Loucy (cell line): ENCODE results near the gene IL36RN.

ENCODE experiments used
- H2AFZ ChIP-seq: fragments of 200-600 bp; sonication (generic); 2 replicates; pipeline ENCODE4 v1.6.0; 2016; ENCODE audit warnings: antibody characterized with exemption, mild to moderate bottlenecking, low read length, moderate library complexity
- H3F3A ChIP-seq: fragments of 200-600 bp; 2 replicates; pipeline ENCODE4 v1.6.0; 2016; ENCODE audit warnings: antibody characterized with exemption, low read depth, mild to moderate bottlenecking
- H3K27me3 ChIP-seq: fragments of 200-600 bp; sonication (generic); 2 replicates; pipeline ENCODE4 v1.6.1; 2014; ENCODE audit warnings: low read length, mild to moderate bottlenecking; ENCODE audit not compliant: insufficient read depth, poor library complexity, severe bottlenecking
- H3K36me3 ChIP-seq: fragments of 200-600 bp; sonication (generic); 2 replicates; pipeline ENCODE4 v1.6.1; 2016; ENCODE audit warnings: low read length; ENCODE audit not compliant: insufficient read depth
- H3K4me1 ChIP-seq: fragments of 200-600 bp; sonication (generic); 2 replicates; pipeline ENCODE4 v1.5.1; 2014; ENCODE audit warnings: low read length, mild to moderate bottlenecking; ENCODE audit not compliant: insufficient read depth, poor library complexity, severe bottlenecking
- H3K4me2 ChIP-seq: fragments of 200-600 bp; sonication (generic); 2 replicates; pipeline ENCODE4 v1.6.0; 2014; ENCODE audit warnings: antibody characterized with exemption, low read length, low read depth, mild to moderate bottlenecking; ENCODE audit not compliant: poor library complexity, severe bottlenecking
- H3K4me3 ChIP-seq: fragments of 200-600 bp; sonication (generic); 2 replicates; pipeline ENCODE4 v1.5.1; 2014; ENCODE audit warnings: low read length, mild to moderate bottlenecking, mixed read lengths; ENCODE audit not compliant: poor library complexity, severe bottlenecking
- H3K79me2 ChIP-seq: fragments of 200-600 bp; sonication (generic); 2 replicates; pipeline ENCODE4 v1.6.1; 2014; ENCODE audit warnings: low read length; ENCODE audit not compliant: insufficient read depth
- H3K9ac ChIP-seq: fragments of 200-600 bp; sonication (generic); 2 replicates; pipeline ENCODE4 v1.6.0; 2014; ENCODE audit warnings: mild to moderate bottlenecking, low read depth, low read length, moderate library complexity; ENCODE audit not compliant: poor library complexity, severe bottlenecking
- H3K9me2 ChIP-seq: fragments of 200-600 bp; sonication (generic); replicated peaks from 2 replicates; pipeline ENCODE4 v1.6.1; 2016; ENCODE audit warnings: low read depth, low read length, mixed read lengths
- H3K9me3 ChIP-seq: fragments of 200-600 bp; sonication (generic); 2 replicates; pipeline ENCODE4 v1.6.1; 2014; ENCODE audit warnings: mild to moderate bottlenecking, antibody characterized with exemption, low read length, low read depth; ENCODE audit not compliant: insufficient read depth
- H4K20me1 ChIP-seq: fragments of 200-600 bp; sonication (generic); 2 replicates; pipeline ENCODE4 v1.6.0; 2014; ENCODE audit warnings: antibody characterized with exemption, low read length, mild to moderate bottlenecking; ENCODE audit not compliant: insufficient read depth, poor library complexity, severe bottlenecking
- EZH2phosphoT487 ChIP-seq: fragments of 200-600 bp; IDR thresholded peaks from 2 replicates; pipeline ENCODE4 v1.6.1; 2018; ENCODE audit warnings: antibody characterized with exemption, mild to moderate bottlenecking, moderate library complexity, borderline replicate concordance
- TF ChIP-seq, protein P1 (sequence below): fragments of 200-600 bp; sonication (generic); conservative IDR thresholded peaks from 2 replicates; pipeline ENCODE4 v1.5.1; 2014; ENCODE audit warnings: mild to moderate bottlenecking, antibody characterized with exemption, low read length

IL36RN gene

DNA sequence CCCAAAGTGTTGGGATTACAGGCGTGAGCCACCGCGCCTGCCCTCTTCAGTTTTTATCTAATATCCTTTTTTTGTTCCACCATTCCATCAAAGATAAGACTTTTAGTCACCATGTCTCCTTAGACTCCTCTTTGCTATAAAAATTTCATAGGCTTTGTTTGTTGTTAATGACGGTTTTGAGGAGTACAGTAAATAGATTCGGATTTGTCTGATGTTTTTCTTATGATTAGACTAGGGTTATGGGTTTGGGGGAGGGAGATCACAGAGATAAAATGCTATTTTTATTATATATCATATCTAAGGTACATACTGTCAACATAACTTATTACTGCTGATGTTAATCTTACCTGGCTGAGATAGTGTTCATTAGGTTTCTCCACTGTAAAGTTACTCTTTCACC is 12.5 kb upstream of the IL36RN start:
- Histone ChIP-seq H3K9me2 (no peaks in the 10 kb centered on the region), H3F3A (no peaks in the 10 kb centered on the region), H3K79me2 (no peaks in the 10 kb centered on the region), H4K20me1 (no peaks in the 10 kb centered on the region), H3K4me3 (no peak overlapping the region), H3K27me3 (no peaks in the 10 kb centered on the region), H2AFZ (no peak overlapping the region), H3K4me1 (no peaks in the 10 kb centered on the region), H3K4me2 (no peak overlapping the region), H3K9me3 (no peaks in the 10 kb centered on the region), H3K9ac (no peak overlapping the region), H3K36me3 (no peaks in the 10 kb centered on the region)
- TF ChIP-seq EZH2phosphoT487 = no peak
- TF ChIP-seq, protein P1, sequence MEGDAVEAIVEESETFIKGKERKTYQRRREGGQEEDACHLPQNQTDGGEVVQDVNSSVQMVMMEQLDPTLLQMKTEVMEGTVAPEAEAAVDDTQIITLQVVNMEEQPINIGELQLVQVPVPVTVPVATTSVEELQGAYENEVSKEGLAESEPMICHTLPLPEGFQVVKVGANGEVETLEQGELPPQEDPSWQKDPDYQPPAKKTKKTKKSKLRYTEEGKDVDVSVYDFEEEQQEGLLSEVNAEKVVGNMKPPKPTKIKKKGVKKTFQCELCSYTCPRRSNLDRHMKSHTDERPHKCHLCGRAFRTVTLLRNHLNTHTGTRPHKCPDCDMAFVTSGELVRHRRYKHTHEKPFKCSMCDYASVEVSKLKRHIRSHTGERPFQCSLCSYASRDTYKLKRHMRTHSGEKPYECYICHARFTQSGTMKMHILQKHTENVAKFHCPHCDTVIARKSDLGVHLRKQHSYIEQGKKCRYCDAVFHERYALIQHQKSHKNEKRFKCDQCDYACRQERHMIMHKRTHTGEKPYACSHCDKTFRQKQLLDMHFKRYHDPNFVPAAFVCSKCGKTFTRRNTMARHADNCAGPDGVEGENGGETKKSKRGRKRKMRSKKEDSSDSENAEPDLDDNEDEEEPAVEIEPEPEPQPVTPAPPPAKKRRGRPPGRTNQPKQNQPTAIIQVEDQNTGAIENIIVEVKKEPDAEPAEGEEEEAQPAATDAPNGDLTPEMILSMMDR = no peak

DNA sequence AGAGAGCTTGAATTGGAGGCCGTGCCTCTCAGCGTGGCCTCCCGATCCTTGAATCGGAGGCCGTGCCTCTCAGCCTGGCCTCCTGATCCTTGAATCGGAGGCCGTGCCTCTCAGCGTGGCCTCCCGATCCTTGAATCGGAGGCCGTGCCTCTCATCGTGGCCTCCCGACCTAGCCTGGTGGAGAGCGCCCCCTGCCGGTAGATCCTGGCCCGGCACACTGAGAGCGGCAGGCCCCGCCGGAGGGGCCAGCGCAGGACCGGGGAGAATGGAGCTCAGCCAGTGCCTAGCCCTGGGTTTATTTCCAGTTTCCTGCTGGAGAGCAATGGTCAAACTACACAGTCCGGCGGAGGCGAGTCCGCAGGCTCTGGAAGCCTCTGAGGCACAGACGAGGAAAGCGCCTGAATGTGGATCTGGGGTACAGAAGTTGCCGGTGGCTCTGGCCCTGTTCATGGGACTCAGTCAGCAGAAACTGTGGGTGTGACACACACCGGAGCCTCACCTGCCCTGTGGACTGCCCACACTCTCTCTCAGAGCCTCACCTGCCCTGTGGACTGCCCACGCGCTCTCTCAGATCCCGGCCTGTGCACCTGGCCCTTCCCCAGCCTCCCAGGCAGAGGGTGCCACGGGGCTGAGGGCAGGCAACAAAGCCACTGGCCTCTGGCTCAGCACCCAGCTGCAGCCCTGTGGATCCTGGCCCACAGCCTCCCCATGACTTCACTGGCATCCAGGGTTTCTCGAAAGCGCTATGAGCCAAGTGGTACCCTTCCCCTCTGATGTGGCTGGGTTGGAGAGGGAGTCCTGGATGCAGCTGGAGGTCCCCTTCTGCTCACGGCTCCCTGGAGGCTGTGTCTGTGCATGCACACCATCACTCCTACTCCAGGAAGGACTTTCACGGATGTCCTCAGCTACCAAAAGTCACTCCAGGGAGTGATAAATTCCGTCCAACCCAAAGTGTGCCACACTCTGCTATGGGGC is 7.8 kb upstream of the IL36RN start:
- TF ChIP-seq EZH2phosphoT487 = no peak
- TF ChIP-seq, protein P1 = no peak; the same call in 1 of the 2 replicates
- Histone ChIP-seq H3K4me1 (no peaks in the 10 kb centered on the region), H3K4me3 (no peak overlapping the region), H3K9me2 (no peaks in the 10 kb centered on the region), H3K9ac (no peak overlapping the region), H3K36me3 (no peaks in the 10 kb centered on the region), H3K79me2 (no peaks in the 10 kb centered on the region), H2AFZ (no peak overlapping the region), H4K20me1 (no peaks in the 10 kb centered on the region), H3K27me3 (no peaks in the 10 kb centered on the region), H3K4me2 (no peak overlapping the region), H3K9me3 (no peaks in the 10 kb centered on the region; the same call in 1 of the 2 replicates), H3F3A (no peaks in the 10 kb centered on the region)

DNA sequence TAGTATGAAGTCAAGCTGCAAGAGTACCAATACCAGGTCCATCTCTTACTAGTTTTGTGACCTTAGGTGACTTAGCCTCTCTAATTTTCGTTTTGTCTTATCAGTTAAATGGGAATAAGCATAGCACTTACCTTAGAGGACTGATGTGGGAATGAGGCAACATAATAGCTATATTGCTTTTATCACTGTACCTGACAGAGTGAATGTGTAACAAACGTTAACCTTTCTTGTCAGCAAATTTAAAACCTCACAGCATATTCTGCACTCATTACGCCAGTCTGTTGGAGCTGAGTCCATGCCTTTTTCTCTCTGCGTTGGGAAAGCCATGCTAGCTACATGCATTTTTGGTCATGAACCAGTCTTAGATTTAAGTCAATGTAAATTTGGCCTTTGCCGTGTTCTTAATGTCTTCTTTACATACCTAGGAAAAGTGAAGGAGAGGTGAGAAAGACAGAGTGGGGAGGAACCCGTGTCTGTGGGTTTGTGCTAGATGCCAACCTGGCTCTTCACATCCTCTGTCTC is 6.5 kb upstream of the IL36RN start, which contains the start of gene IL36B:
TSS of gene IL36B (minus strand) at position 472 of the 522 bp plus-strand sequence.
- Histone ChIP-seq H3K9me2 (no peaks in the 10 kb centered on the region), H3K4me1 (no peaks in the 10 kb centered on the region), H3K9me3 (no peaks in the 10 kb centered on the region; the same call in 1 of the 2 replicates), H2AFZ (no peak within 1 kb of the TSS), H3K4me2 (no peak within 1 kb of the TSS), H3K36me3 (no peaks in the 10 kb centered on the region), H3K79me2 (no peaks in the 10 kb centered on the region), H3K27me3 (no peaks in the 10 kb centered on the region), H4K20me1 (no peaks in the 10 kb centered on the region), H3F3A (no peaks in the 10 kb centered on the region), H3K4me3 (no peak within 1 kb of the TSS), H3K9ac (no peak within 1 kb of the TSS)
- TF ChIP-seq EZH2phosphoT487 = no peak
- TF ChIP-seq, protein P1 = no peak
